HG02981 (cell line): Measurements from ENCODE around the gene EPHB1.

Experiments used
- ATAC-seq: cut with Tn5 transposase; IDR thresholded peaks from one replicate; pipeline ENCODE4 v1.9.1; 2021; ENCODE audit warnings: mild to moderate bottlenecking, moderate library complexity; ENCODE audit not compliant: unreplicated experiment

Gene EPHB1

GRCh38 chr3:134937256-134938028 is 142.4 kb downstream of the EPHB1 start:
- no peak for ATAC-seq

- no peak for ATAC-seq
These were observed 143.0 kb downstream of the EPHB1 start for GRCh38 chr3:134938029-134938525.

- no peak for ATAC-seq
These were observed 144.9 kb downstream of the EPHB1 start for GRCh38 chr3:134939978-134940377.

GRCh38 chr3:134941820-134942219 is 146.8 kb downstream of the EPHB1 start:
- no peak for ATAC-seq

- ATAC-seq: no peak
These were observed 149.4 kb downstream of the EPHB1 start for GRCh38 chr3:134944429-134944828.

- no peak for ATAC-seq
These were observed 154.1 kb downstream of the EPHB1 start for GRCh38 chr3:134949150-134949549.

- no peak for ATAC-seq
These were observed 157.3 kb downstream of the EPHB1 start for GRCh38 chr3:134952371-134952770.

GRCh38 chr3:134955874-134956273 is 160.8 kb downstream of the EPHB1 start:
- peak; percentile 16 for ATAC-seq

- peak; percentile 66 for ATAC-seq
These were observed 161.3 kb downstream of the EPHB1 start for GRCh38 chr3:134956395-134956794.

- ATAC-seq: no peak
These were observed 161.8 kb downstream of the EPHB1 start for GRCh38 chr3:134956844-134957243.

GRCh38 chr3:134959516-134959915 is 164.5 kb downstream of the EPHB1 start:
- no peak for ATAC-seq

GRCh38 chr3:134964226-134964625 is 169.2 kb downstream of the EPHB1 start:
- no peak for ATAC-seq

- ATAC-seq: no peak
These were observed 170.9 kb downstream of the EPHB1 start for GRCh38 chr3:134965865-134966481.

GRCh38 chr3:134970895-134971294 is 175.8 kb downstream of the EPHB1 start:
- ATAC-seq: no peak

GRCh38 chr3:134971306-134971705 is 176.2 kb downstream of the EPHB1 start:
- ATAC-seq: no peak

- ATAC-seq: peak; percentile 63
These were observed 176.8 kb downstream of the EPHB1 start for GRCh38 chr3:134971907-134972306.

GRCh38 chr3:134972836-134973455 is 177.9 kb downstream of the EPHB1 start:
- ATAC-seq: no peak

GRCh38 chr3:134974624-134975023 is 179.6 kb downstream of the EPHB1 start:
- ATAC-seq: no peak

GRCh38 chr3:134976948-134977347 is 181.9 kb downstream of the EPHB1 start:
- no peak for ATAC-seq

- no peak for ATAC-seq
These were observed 183.6 kb downstream of the EPHB1 start for GRCh38 chr3:134978658-134979057.

GRCh38 chr3:134985864-134986715 is 191.0 kb downstream of the EPHB1 start:
- ATAC-seq: no peak
